Adrenal gland (tissue), 5 donors: ENCODE measurements around the gene ERMARD.

Experiments
- POLR2A ChIP-seq, 2 donors: fragments of 450-650 bp; IDR thresholded peaks; one replicate each; pipeline ENCODE4 v1.6.1; 2017; ENCODE audit warnings: antibody characterized with exemption in 2 of 2, mild to moderate bottlenecking in 2 of 2, moderate library complexity in 1 of 2
- TF ChIP-seq, protein P1 (sequence below), 6 experiments: fragments of 450-650 bp in 4 of 6; fragments of 200-600 bp in 2 of 6; sonication (generic) in 1 of 6; IDR thresholded peaks; 1 replicate in 5 of 6; 2 replicates in 1 of 6; pipeline versions ENCODE4 v1.5.1 to v1.8.0; 2016 to 2021; ENCODE audit warnings: antibody characterized with exemption in 6 of 6, mild to moderate bottlenecking in 2 of 6, moderate library complexity in 1 of 6
- donor health status: DM: no; HTN: no; CAD: no.

- TF ChIP-seq, protein P1, sequence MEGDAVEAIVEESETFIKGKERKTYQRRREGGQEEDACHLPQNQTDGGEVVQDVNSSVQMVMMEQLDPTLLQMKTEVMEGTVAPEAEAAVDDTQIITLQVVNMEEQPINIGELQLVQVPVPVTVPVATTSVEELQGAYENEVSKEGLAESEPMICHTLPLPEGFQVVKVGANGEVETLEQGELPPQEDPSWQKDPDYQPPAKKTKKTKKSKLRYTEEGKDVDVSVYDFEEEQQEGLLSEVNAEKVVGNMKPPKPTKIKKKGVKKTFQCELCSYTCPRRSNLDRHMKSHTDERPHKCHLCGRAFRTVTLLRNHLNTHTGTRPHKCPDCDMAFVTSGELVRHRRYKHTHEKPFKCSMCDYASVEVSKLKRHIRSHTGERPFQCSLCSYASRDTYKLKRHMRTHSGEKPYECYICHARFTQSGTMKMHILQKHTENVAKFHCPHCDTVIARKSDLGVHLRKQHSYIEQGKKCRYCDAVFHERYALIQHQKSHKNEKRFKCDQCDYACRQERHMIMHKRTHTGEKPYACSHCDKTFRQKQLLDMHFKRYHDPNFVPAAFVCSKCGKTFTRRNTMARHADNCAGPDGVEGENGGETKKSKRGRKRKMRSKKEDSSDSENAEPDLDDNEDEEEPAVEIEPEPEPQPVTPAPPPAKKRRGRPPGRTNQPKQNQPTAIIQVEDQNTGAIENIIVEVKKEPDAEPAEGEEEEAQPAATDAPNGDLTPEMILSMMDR (IDR thresholded peaks at IDR 0.05) = no peak
- TF ChIP-seq POLR2A (IDR thresholded peaks at IDR 0.05) = no peak
These were observed 75.3 kb downstream of the ERMARD start for GRCh38 chr6:169826697-169827096.
